SK-N-SH (cell line): Measurements from ENCODE around the gene TRIM64.
"Not testable (repeated sequence)": the region's sequence is repeated elsewhere in the genome, so short reads cannot be mapped to it uniquely, and the experiment has no call there.

Source experiments
- EP300 ChIP-seq, 2 experiments: IDR thresholded peaks; 2 replicates each; pipeline versions ENCODE4 v1.4.0 to v1.6.1; 2012; ENCODE audit warnings: borderline replicate concordance in 1 of 2, low read depth in 1 of 2, low read length in 1 of 2
- EZH2phosphoT487 ChIP-seq: fragments of 200-600 bp; sonication (generic); IDR thresholded peaks from 2 replicates; pipeline ENCODE4 v1.6.1; 2017; ENCODE audit warnings: low read depth, mixed run types, mild to moderate bottlenecking, antibody characterized with exemption, moderate library complexity, borderline replicate concordance
- FOXJ3 ChIP-seq: sonication (generic); formaldehyde crosslinking; IDR thresholded peaks from 2 replicates; pipeline ENCODE4 v1.5.1; 2020; ENCODE audit warnings: mild to moderate bottlenecking, missing genetic modification reagents
- JUND ChIP-seq: IDR thresholded peaks from 2 replicates; pipeline ENCODE4 v1.4.0; 2012
- SIN3A ChIP-seq: IDR thresholded peaks from 2 replicates; pipeline ENCODE4 v1.6.1; 2012; ENCODE audit warnings: low read depth, mild to moderate bottlenecking, low read length, moderate library complexity, borderline replicate concordance
- TAF1 ChIP-seq: IDR thresholded peaks from 2 replicates; pipeline ENCODE4 v1.6.1; 2012; ENCODE audit warnings: low read depth, mild to moderate bottlenecking, low read length, moderate library complexity, borderline replicate concordance
- TEAD4 ChIP-seq: IDR thresholded peaks from 2 replicates; pipeline ENCODE4 v1.4.0; 2012; ENCODE audit warnings: mild to moderate bottlenecking, borderline replicate concordance; ENCODE audit not compliant: insufficient read depth
- YY1 ChIP-seq: IDR thresholded peaks from 2 replicates; pipeline ENCODE4 v1.4.0; 2012; ENCODE audit warnings: low read depth, mild to moderate bottlenecking
- TF ChIP-seq, protein P1 (sequence below): fragments of 200-600 bp; sonication (generic); IDR thresholded peaks from 2 replicates; pipeline ENCODE4 v1.6.1; 2017; ENCODE audit warnings: antibody characterized with exemption, mild to moderate bottlenecking, moderate library complexity
- TF ChIP-seq, protein P2 (sequence below): IDR thresholded peaks from 2 replicates; pipeline ENCODE4 v1.4.0; 2012; ENCODE audit warnings: low read depth

DNA sequence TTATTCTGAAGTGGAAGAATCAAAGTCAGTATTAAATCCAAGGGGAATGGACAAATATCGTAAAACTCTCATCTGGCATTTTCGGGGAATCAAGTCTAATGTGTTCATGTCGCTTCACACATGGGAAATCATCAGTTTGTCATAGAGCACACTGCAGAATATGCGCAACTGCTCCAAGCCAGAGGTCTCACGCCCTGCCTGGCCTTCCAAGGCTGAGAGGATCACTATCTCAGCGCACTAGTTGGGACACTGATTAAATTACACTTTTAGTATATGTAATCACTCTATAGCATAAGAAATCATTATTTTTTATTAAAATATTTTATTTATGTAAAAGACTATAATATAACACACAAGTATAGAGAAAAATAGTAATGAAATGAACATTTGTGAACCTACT is 5.0 kb upstream of the TRIM64 start:
- TF ChIP-seq, protein P1, sequence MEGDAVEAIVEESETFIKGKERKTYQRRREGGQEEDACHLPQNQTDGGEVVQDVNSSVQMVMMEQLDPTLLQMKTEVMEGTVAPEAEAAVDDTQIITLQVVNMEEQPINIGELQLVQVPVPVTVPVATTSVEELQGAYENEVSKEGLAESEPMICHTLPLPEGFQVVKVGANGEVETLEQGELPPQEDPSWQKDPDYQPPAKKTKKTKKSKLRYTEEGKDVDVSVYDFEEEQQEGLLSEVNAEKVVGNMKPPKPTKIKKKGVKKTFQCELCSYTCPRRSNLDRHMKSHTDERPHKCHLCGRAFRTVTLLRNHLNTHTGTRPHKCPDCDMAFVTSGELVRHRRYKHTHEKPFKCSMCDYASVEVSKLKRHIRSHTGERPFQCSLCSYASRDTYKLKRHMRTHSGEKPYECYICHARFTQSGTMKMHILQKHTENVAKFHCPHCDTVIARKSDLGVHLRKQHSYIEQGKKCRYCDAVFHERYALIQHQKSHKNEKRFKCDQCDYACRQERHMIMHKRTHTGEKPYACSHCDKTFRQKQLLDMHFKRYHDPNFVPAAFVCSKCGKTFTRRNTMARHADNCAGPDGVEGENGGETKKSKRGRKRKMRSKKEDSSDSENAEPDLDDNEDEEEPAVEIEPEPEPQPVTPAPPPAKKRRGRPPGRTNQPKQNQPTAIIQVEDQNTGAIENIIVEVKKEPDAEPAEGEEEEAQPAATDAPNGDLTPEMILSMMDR = not testable (repeated sequence)
- not testable (repeated sequence) for TF ChIP-seq FOXJ3; EP300 (IDR thresholded peaks at IDR 0.05; ENCODE audit: borderline replicate concordance in 1 of 2, low read depth in 1 of 2, low read length in 1 of 2); EZH2phosphoT487; JUND; TAF1; YY1; SIN3A; TEAD4
- TF ChIP-seq, protein P2, sequence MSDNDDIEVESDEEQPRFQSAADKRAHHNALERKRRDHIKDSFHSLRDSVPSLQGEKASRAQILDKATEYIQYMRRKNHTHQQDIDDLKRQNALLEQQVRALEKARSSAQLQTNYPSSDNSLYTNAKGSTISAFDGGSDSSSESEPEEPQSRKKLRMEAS = not testable (repeated sequence)
